ENCODE measurements around the gene ANKRD63. TPM values are rescaled to one million over a fixed set of nuclear protein-coding genes. Genes with fewer than 3 reads are reported as not detected.
A peak's percentile ranks its signal among the peaks of the same experiment; 100 is the strongest.

The ANKRD63 gene
- total and polyA plus RNA-seq, 9 of the 15 experiments (the other 6 are each of a cell fraction or from before 2014, with no cell fraction given) = 1.3 to 2.0 (median 1.8) TPM; not detected in 6

DNA sequence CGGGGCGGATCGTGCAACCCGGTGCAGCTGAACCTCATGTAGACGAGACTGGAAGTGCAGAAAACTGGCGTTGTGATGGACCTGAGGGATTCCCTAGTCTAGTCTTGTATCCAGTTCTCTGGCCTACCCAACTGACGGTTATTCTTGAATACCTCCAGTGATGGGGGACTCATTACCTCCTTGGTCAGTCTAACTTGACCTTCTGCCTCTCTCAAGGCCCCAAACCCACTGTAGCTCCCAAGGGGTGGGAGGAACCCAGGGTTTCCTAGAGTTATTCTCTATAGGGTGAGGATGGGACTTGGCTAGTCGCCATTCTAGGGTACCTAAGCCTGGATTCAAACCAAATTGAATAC is 32.6 kb downstream of the ANKRD63 start:
- Histone ChIP-seq H3K9ac (ENCODE audit: insufficient read depth in 1 of 2, low read depth in 2 of 2, low read length in 2 of 2) (no peak overlapping the region), H4K20me1 (replicated peaks; ENCODE audit: control insufficient read depth, insufficient read depth, low read length) (no peaks in the 10 kb centered on the region), H3K9me1 (ENCODE audit: control insufficient read depth, insufficient read depth, low read length) (no peaks in the 10 kb centered on the region), H3K27ac (ENCODE audit: extremely low read depth, low read depth, low read length) (no peak overlapping the region), H3K36me3 (ENCODE audit: control insufficient read depth, insufficient read depth, low read length) (no peaks in the 10 kb centered on the region), H3K4me3 (no peak overlapping the region), H3K9me3 (replicated peaks; ENCODE audit: control insufficient read depth, insufficient read depth, low read depth, low read length) (no peaks in the 10 kb centered on the region), H3K79me2 (ENCODE audit: control insufficient read depth, insufficient read depth, low read length) (no peaks in the 10 kb centered on the region), H3K27me3 (ENCODE audit: control insufficient read depth in 2 of 2, insufficient read depth in 2 of 2, low read length in 2 of 2) (peaks cover 2 to 32% of the 10 kb centered on the region in 2 experiments; a peak in 3 of 5 replicates), H3K4me2 (ENCODE audit: insufficient read depth, low read length) (no peak overlapping the region), H3K4me1 (replicated peaks in 1 of 2; ENCODE audit: control insufficient read depth in 2 of 2, insufficient read depth in 2 of 2, low read length in 2 of 2) (peaks cover 4 to 18% of the 10 kb centered on the region in 2 experiments; a peak in 3 of 5 replicates), H2AFZ (ENCODE audit: low read depth, low read length) (no peak overlapping the region)
- WGBS (ENCODE audit: insufficient coverage, low coverage, missing lambda C conversion rate) = 26% methylated on average over 8 of the region's 8 CpGs
- POLR2A ChIA-PET = interaction anchor here (1.0 kb wide), 1 partner anchor 12 kb away, joined by 3 read pairs; the partner anchor contains the start of gene PAK6
- TF ChIP-seq BCOR (IDR thresholded peaks at IDR 0.05) (peak; percentile 41; the same call in 1 of the 2 replicates), KDM5B (IDR thresholded peaks at IDR 0.05; ENCODE audit: insufficient replicate concordance, low read depth, low read length) (no peak), RBM25 (IDR thresholded peaks at IDR 0.05; ENCODE audit: low read depth, low read length, severe bottlenecking) (peak; percentile 62)
- ATAC-seq = no peak
- intact Hi-C loops (cut with micrococcal nuclease) (no loop called here), in situ Hi-C loops (cut with MboI) (no loop called here)
- no TSS peak for BruUV-seq (replicated peaks)
- no peak for FAIRE-seq
- CTCF ChIA-PET (ENCODE audit: low intra/inter-chr PET ratio) = interaction anchor here (1.3 kb wide), 1 partner anchor 25 kb away, joined by 3 read pairs; no protein-coding TSS in a partner anchor
- DNase-seq (ENCODE audit: extremely low read depth in 1 of 4, low spot score in 3 of 4) = no peak

DNA sequence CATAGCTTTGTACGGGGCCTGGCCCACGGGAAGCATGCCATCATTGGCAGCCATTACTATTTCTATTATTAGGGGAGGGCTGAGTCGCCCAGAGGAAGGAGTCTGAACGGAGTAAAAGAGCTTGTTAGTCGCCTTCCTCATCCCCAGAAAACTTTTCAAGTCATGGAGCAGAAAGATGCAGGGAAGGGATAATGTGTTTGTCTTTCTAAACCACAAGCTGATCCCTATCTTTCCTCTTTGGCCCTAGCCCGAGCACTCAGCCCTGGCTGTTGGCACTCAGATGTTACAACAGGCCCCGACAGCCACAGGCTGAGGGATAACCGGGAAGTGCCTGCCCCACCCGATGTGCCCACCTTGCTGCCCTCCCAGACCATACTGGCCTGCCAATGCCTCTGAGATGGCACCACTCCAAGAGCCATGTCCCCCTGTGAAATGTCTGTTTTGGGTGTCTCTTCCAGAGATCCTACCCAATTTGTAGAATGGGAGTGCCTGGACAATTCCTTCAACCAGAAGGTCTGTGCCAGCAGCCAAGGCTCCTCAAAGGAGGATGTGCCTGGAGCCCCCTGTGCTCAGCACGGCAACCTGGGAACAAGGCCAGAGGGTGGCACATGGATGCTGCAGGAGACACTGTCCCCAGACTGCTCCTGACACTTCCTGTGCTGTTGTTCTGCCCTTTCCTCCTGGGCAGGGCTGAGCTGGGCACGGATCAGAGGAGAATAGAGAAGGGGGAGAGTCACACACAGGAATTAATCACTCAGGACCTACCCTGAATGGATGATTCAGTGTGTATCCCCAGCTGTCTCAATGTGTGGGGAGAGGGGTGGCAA is 33.2 kb downstream of the ANKRD63 start:
- no peak overlapping the region for H2AFZ ChIP-seq (ENCODE audit: low read depth, low read length)
- CTCF ChIA-PET (ENCODE audit: low intra/inter-chr PET ratio) = interaction anchor here (1.3 kb wide), 1 partner anchor 25 kb away, joined by 3 read pairs; no protein-coding TSS in a partner anchor
- WGBS (ENCODE audit: insufficient coverage, low coverage, missing lambda C conversion rate) = 4% methylated on average over 11 of the region's 11 CpGs
- POLR2A ChIA-PET = interaction anchor here (0.9 to 1.4 kb wide), 3 partner anchors 8 to 17 kb away, joined by 3 to 6 read pairs (median 4); partner anchors contain the start of gene PAK6
- H3K4me3 ChIP-seq = no peak overlapping the region
- peaks cover 2 to 32% of the 10 kb centered on the region in 2 experiments; a peak in 3 of 5 replicates for H3K27me3 ChIP-seq (ENCODE audit: control insufficient read depth in 2 of 2, insufficient read depth in 2 of 2, low read length in 2 of 2)
- intact Hi-C loops (cut with micrococcal nuclease) (no loop called here), in situ Hi-C loops (cut with MboI) (no loop called here)
- no peak for DNase-seq (ENCODE audit: extremely low read depth in 1 of 4, low spot score in 3 of 4)
- no peak; the same call in 2 of the 3 replicates for ATAC-seq
- no peaks in the 10 kb centered on the region for H4K20me1 ChIP-seq (replicated peaks; ENCODE audit: control insufficient read depth, insufficient read depth, low read length)
- H3K79me2 ChIP-seq (ENCODE audit: control insufficient read depth, insufficient read depth, low read length) = no peaks in the 10 kb centered on the region
- no peaks in the 10 kb centered on the region for H3K36me3 ChIP-seq (ENCODE audit: control insufficient read depth, insufficient read depth, low read length)
- no TSS peak for BruUV-seq (replicated peaks)
- H3K4me1 ChIP-seq (replicated peaks in 1 of 2; ENCODE audit: control insufficient read depth in 2 of 2, insufficient read depth in 2 of 2, low read length in 2 of 2) = peaks cover 4 to 18% of the 10 kb centered on the region in 2 experiments; a peak in 3 of 5 replicates
- H3K27ac ChIP-seq (ENCODE audit: extremely low read depth, low read depth, low read length) = no peak overlapping the region
- peak overlapping the region in 1 of 2 experiments; percentile 33; a peak in 1 of 4 replicates for H3K9ac ChIP-seq (ENCODE audit: insufficient read depth in 1 of 2, low read depth in 2 of 2, low read length in 2 of 2)
- no peak for FAIRE-seq
- no peaks in the 10 kb centered on the region for H3K9me3 ChIP-seq (replicated peaks; ENCODE audit: control insufficient read depth, insufficient read depth, low read depth, low read length)
- H3K9me1 ChIP-seq (ENCODE audit: control insufficient read depth, insufficient read depth, low read length) = no peaks in the 10 kb centered on the region
- no peak overlapping the region for H3K4me2 ChIP-seq (ENCODE audit: insufficient read depth, low read length)
- peak; percentile 90 for TF ChIP-seq CTBP1 (IDR thresholded peaks at IDR 0.05; ENCODE audit: borderline replicate concordance)
- TF ChIP-seq, protein P1, sequence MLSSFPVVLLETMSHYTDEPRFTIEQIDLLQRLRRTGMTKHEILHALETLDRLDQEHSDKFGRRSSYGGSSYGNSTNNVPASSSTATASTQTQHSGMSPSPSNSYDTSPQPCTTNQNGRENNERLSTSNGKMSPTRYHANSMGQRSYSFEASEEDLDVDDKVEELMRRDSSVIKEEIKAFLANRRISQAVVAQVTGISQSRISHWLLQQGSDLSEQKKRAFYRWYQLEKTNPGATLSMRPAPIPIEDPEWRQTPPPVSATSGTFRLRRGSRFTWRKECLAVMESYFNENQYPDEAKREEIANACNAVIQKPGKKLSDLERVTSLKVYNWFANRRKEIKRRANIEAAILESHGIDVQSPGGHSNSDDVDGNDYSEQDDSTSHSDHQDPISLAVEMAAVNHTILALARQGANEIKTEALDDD (IDR thresholded peaks at IDR 0.05) = 0 out of 2 replicates have a peak, but pooled peaks have one; percentile 51
- TF ChIP-seq CEBPG (CRISPR knock-in tag; IDR thresholded peaks at IDR 0.05) = no peak
- no peak for TF ChIP-seq CEBPG (tag; conservative IDR thresholded peaks at IDR 0.05 in 1 of 2, IDR thresholded peaks at IDR 0.05 in 1 of 2)
- TF ChIP-seq, protein P2, sequence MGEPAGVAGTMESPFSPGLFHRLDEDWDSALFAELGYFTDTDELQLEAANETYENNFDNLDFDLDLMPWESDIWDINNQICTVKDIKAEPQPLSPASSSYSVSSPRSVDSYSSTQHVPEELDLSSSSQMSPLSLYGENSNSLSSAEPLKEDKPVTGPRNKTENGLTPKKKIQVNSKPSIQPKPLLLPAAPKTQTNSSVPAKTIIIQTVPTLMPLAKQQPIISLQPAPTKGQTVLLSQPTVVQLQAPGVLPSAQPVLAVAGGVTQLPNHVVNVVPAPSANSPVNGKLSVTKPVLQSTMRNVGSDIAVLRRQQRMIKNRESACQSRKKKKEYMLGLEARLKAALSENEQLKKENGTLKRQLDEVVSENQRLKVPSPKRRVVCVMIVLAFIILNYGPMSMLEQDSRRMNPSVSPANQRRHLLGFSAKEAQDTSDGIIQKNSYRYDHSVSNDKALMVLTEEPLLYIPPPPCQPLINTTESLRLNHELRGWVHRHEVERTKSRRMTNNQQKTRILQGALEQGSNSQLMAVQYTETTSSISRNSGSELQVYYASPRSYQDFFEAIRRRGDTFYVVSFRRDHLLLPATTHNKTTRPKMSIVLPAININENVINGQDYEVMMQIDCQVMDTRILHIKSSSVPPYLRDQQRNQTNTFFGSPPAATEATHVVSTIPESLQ (CRISPR knock-in tag; IDR thresholded peaks at IDR 0.05) = no peak
- TF ChIP-seq GATA2 (CRISPR knock-in tag; IDR thresholded peaks at IDR 0.05) = peak; percentile 66
- TF ChIP-seq, protein P3, sequence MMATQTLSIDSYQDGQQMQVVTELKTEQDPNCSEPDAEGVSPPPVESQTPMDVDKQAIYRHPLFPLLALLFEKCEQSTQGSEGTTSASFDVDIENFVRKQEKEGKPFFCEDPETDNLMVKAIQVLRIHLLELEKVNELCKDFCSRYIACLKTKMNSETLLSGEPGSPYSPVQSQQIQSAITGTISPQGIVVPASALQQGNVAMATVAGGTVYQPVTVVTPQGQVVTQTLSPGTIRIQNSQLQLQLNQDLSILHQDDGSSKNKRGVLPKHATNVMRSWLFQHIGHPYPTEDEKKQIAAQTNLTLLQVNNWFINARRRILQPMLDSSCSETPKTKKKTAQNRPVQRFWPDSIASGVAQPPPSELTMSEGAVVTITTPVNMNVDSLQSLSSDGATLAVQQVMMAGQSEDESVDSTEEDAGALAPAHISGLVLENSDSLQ (IDR thresholded peaks at IDR 0.05) = no peak

Data from K562 (cell line).